Cardiac muscle cell (in vitro differentiated cells and primary cell): Measurements from ENCODE around the gene MTCL1. TPM values are rescaled to one million over a fixed set of nuclear protein-coding genes. Genes with fewer than 3 reads are reported as not detected.

Source experiments
- DNase-seq, 2 donors: peaks; one replicate each; pipeline versions ENCODE4 v3.0.0 to v3.0.0-alpha.2; 2010 to 2017; ENCODE audit warnings: low read depth in 1 of 2, low spot score in 1 of 2
- H3K27ac ChIP-seq: fragments of 200-600 bp; sonication (generic); 2 replicates; pipeline ENCODE4 v1.5.1; 2016
- H3K27me3 ChIP-seq: fragments of 200-600 bp; sonication (generic); 2 replicates; pipeline ENCODE4 v1.6.0; 2016; ENCODE audit warnings: control low read depth
- H3K36me3 ChIP-seq: fragments of 200-600 bp; sonication (generic); 2 replicates; pipeline ENCODE4 v1.5.1; 2016; ENCODE audit warnings: control low read depth
- H3K4me1 ChIP-seq: fragments of 200-600 bp; sonication (generic); 2 replicates; pipeline ENCODE4 v1.8.1; 2017; ENCODE audit warnings: low read depth, mild to moderate bottlenecking, mixed run types
- H3K4me3 ChIP-seq: fragments of 200-600 bp; sonication (generic); 2 replicates; pipeline ENCODE4 v1.5.1; 2016; ENCODE audit warnings: mild to moderate bottlenecking
- H3K9me3 ChIP-seq: fragments of 200-600 bp; sonication (generic); 2 replicates; pipeline ENCODE4 v1.5.1; 2017; ENCODE audit warnings: low read depth, mild to moderate bottlenecking, control low read depth
- polyA plus RNA-seq: library from polyadenylated mRNA; unstranded; fragments of >200 nt; fragmentation: Nextera tagmentation; extraction: Ambion mirVana; gene quantifications from 2 replicates; pipeline ENCODE4 v1.2.1, GENCODE V29; 2016
- total RNA-seq: library from RNA; depleted of rRNA; stranded (reverse); fragments of >200 nt; gene quantifications from 2 replicates; pipeline ENCODE4 v1.2.3, GENCODE V29; 2016
- TF ChIP-seq, protein P1 (sequence below): IDR thresholded peaks from 2 replicates; pipeline ENCODE4 v1.5.1; 2012; ENCODE audit warnings: low read depth, mild to moderate bottlenecking, low read length

MTCL1 gene
- total and polyA plus RNA-seq, 2 experiments from 2014 or later = 1.8 to 9.6 TPM

GRCh38 chr18:8854550-8854949, 149.2 kb downstream of the MTCL1 start:
- Histone ChIP-seq H3K27ac (no peak overlapping the region), H3K9me3 (no peaks in the 10 kb centered on the region), H3K4me1 (no peaks in the 10 kb centered on the region), H3K27me3 (no peaks in the 10 kb centered on the region), H3K4me3 (no peak overlapping the region), H3K36me3 (no peaks in the 10 kb centered on the region)
- DNase-seq = no peak
- TF ChIP-seq, protein P1, sequence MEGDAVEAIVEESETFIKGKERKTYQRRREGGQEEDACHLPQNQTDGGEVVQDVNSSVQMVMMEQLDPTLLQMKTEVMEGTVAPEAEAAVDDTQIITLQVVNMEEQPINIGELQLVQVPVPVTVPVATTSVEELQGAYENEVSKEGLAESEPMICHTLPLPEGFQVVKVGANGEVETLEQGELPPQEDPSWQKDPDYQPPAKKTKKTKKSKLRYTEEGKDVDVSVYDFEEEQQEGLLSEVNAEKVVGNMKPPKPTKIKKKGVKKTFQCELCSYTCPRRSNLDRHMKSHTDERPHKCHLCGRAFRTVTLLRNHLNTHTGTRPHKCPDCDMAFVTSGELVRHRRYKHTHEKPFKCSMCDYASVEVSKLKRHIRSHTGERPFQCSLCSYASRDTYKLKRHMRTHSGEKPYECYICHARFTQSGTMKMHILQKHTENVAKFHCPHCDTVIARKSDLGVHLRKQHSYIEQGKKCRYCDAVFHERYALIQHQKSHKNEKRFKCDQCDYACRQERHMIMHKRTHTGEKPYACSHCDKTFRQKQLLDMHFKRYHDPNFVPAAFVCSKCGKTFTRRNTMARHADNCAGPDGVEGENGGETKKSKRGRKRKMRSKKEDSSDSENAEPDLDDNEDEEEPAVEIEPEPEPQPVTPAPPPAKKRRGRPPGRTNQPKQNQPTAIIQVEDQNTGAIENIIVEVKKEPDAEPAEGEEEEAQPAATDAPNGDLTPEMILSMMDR = no peak

DNA sequence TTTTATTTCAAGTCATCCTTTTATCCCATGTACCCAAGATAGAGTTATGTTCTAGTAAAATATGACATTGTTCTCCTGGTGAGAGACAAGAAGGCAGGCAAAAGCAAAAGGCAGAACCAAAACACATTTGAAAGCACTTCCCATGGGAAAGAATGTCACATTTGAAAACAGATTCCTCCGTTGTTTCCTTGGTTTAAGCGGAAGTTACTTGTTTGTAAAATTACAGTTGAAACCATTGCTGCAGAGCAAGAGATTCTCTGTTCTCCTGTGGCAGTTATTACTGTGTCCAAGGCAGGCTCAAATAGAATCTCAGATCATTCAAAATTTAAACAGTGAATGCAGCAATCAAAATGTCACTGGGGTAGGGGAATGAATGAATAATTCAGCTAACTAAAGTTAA, 149.6 kb downstream of the MTCL1 start:
- Histone ChIP-seq H3K4me3 (no peak overlapping the region), H3K4me1 (no peaks in the 10 kb centered on the region), H3K27ac (no peak overlapping the region), H3K27me3 (no peaks in the 10 kb centered on the region), H3K9me3 (no peaks in the 10 kb centered on the region), H3K36me3 (no peaks in the 10 kb centered on the region)
- TF ChIP-seq, protein P1 = no peak
- no peak for DNase-seq

DNA sequence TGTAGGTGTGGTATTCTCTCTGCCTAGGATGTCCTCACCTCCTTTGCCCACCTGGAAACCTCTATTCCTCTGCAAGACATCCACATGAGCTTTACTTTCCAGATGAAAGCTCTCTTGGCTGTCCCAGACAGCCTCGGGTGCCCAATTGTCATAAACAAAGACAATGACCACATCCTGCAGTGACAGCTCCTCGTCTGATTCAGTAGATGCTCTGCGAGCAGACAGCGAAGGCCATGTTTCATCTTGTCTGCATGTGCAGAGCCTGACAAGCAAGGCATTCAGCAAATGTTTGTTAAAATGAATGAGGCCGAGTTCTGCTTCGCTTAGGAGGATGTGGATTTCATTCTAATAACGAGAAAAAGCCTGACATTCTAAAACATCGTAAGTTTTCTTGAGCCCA, 150.9 kb downstream of the MTCL1 start:
- DNase-seq = no peak
- Histone ChIP-seq H3K27me3 (no peaks in the 10 kb centered on the region), H3K36me3 (no peaks in the 10 kb centered on the region), H3K4me3 (no peak overlapping the region), H3K4me1 (no peaks in the 10 kb centered on the region), H3K9me3 (no peaks in the 10 kb centered on the region), H3K27ac (no peak overlapping the region)
- TF ChIP-seq, protein P1 = no peak

- H3K4me3 ChIP-seq = no peak overlapping the region
- H3K27ac ChIP-seq = no peak overlapping the region
- no peaks in the 10 kb centered on the region for H3K4me1 ChIP-seq
- TF ChIP-seq, protein P1 = no peak
- H3K27me3 ChIP-seq = no peaks in the 10 kb centered on the region
- no peaks in the 10 kb centered on the region for H3K36me3 ChIP-seq
- no peak for DNase-seq
- no peaks in the 10 kb centered on the region for H3K9me3 ChIP-seq
Measured at GRCh38 chr18:8856769-8857393, 151.5 kb downstream of the MTCL1 start.

GRCh38 chr18:8857806-8858205, 152.4 kb downstream of the MTCL1 start:
- no peaks in the 10 kb centered on the region for H3K36me3 ChIP-seq
- no peaks in the 10 kb centered on the region for H3K9me3 ChIP-seq
- H3K4me3 ChIP-seq = no peak overlapping the region
- H3K27ac ChIP-seq = no peak overlapping the region
- TF ChIP-seq, protein P1 = no peak
- H3K4me1 ChIP-seq = no peaks in the 10 kb centered on the region
- no peaks in the 10 kb centered on the region for H3K27me3 ChIP-seq
- no peak for DNase-seq
